ENCODE data around the gene BBIP1. TPM values are rescaled to one million over a fixed set of nuclear protein-coding genes. Genes with fewer than 3 reads are reported as not detected.
A peak's percentile ranks its signal among the peaks of the same experiment; 100 is the strongest.

BBIP1 gene
- total RNA-seq, 4 donors from 2014 or later = 9.8 to 32.2 (median 14.5) TPM

DNA sequence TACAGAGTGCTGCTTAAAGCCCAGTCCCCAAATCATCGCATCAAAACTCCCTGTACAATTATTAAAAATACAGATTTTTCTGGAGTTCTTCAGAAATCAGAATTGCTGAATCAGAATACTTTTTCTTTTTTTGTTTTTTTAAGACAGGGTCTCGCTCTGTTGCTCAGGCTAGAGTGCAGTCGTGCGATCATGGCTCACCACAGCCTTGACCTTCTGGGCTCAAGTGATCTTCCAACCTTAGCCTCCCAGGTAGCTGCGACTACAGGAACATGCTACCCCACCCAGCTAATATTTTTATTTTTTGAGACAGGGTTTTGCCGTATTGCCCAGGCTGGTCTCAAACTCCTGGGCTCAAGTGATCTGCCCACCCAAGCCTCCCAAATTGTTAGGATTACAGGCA, 3.9 kb downstream of the BBIP1 start:
- H3K4me1 ChIP-seq = peaks cover 0 to 7% (median 0%) of the 10 kb centered on the region in 4 donors
- no peak overlapping the region for H3K27ac ChIP-seq
- no peaks in the 10 kb centered on the region for H3K9me3 ChIP-seq
- DNase-seq = no peak
- no peaks in the 10 kb centered on the region for H3K36me3 ChIP-seq
- H3K27me3 ChIP-seq = no peaks in the 10 kb centered on the region
- H3K4me3 ChIP-seq = no peak overlapping the region
- no peak for TF ChIP-seq POLR2A (IDR thresholded peaks at IDR 0.05)
- TF ChIP-seq, protein P1, sequence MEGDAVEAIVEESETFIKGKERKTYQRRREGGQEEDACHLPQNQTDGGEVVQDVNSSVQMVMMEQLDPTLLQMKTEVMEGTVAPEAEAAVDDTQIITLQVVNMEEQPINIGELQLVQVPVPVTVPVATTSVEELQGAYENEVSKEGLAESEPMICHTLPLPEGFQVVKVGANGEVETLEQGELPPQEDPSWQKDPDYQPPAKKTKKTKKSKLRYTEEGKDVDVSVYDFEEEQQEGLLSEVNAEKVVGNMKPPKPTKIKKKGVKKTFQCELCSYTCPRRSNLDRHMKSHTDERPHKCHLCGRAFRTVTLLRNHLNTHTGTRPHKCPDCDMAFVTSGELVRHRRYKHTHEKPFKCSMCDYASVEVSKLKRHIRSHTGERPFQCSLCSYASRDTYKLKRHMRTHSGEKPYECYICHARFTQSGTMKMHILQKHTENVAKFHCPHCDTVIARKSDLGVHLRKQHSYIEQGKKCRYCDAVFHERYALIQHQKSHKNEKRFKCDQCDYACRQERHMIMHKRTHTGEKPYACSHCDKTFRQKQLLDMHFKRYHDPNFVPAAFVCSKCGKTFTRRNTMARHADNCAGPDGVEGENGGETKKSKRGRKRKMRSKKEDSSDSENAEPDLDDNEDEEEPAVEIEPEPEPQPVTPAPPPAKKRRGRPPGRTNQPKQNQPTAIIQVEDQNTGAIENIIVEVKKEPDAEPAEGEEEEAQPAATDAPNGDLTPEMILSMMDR (IDR thresholded peaks at IDR 0.05) = no peak

DNA sequence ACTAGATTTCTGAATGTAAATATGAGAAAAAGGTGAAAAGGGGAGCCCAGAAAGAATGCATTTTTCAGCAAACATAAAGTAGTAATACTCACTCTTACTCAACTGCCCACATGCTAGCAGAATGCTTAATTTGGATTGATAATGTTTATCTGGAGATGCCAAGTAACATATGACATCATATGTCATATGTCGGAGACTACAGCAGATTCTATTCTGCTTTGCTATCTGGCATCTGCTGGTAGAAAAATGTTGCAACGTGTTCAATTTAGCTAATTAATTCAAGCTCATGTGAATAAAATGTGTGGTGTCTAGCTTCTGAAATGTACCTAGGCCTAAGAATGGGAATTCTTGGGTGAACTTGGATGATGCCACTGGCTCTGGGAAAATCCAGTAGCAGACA, 4.5 kb downstream of the BBIP1 start:
- H3K9me3 ChIP-seq = no peaks in the 10 kb centered on the region
- no peaks in the 10 kb centered on the region for H3K27me3 ChIP-seq
- TF ChIP-seq, protein P1 (IDR thresholded peaks at IDR 0.05) = no peak
- no peak for TF ChIP-seq POLR2A (IDR thresholded peaks at IDR 0.05)
- peaks cover 0 to 7% (median 0%) of the 10 kb centered on the region in 4 donors for H3K4me1 ChIP-seq
- DNase-seq = no peak
- H3K4me3 ChIP-seq = no peak overlapping the region
- H3K36me3 ChIP-seq = no peaks in the 10 kb centered on the region
- H3K27ac ChIP-seq = no peak overlapping the region

DNA sequence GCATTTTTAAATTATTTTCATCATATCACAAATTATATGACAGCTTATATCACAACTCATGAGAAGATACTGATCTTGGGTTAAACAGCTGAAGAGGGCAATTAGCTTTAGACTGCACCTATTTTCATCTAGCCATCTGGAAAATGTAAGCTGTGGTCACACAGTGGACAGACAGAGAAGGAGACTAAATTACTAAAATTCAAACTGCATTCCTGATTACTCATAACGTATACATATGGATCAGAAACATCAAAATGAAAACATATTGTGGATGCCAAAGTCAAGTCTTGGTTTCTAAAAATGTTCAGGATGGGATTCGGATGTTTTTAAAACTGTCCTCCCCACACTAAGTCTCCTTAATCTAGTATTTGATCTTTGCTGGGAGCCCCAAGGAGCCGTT, 6.6 kb downstream of the BBIP1 start:
- H3K27me3 ChIP-seq = no peaks in the 10 kb centered on the region

DNA sequence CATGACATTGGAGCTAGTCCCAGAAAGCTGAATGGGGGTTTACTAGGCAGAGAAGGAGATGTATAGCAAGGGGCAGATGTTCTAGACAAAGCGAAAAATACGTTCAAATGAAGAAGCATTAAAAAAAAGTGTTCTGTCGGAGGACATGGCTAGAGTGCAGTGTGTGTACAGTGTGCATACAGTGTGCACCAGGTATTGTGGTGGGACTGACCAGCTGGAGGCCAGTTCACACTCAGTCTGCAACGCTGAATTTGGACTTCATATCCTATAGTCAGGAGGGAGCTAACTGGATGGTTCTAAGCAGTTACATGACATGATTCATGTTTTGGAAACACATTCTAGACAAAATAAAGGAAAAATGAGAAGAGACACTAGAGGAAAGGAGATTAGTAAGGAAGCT, 8.8 kb downstream of the BBIP1 start:
- TF ChIP-seq, protein P1 (IDR thresholded peaks at IDR 0.05) = no peak
- no peak for TF ChIP-seq POLR2A (IDR thresholded peaks at IDR 0.05)
- H3K9me3 ChIP-seq = no peaks in the 10 kb centered on the region
- H3K27me3 ChIP-seq = no peaks in the 10 kb centered on the region
- no peaks in the 10 kb centered on the region for H3K4me1 ChIP-seq
- H3K4me3 ChIP-seq = no peak overlapping the region
- DNase-seq = no peak
- no peaks in the 10 kb centered on the region for H3K36me3 ChIP-seq
- H3K27ac ChIP-seq = no peak overlapping the region

More for the DNA sequence above, 6.6 kb downstream of the BBIP1 start:
- no peak for DNase-seq
- no peak overlapping the region for H3K27ac ChIP-seq
- H3K36me3 ChIP-seq = no peaks in the 10 kb centered on the region
- TF ChIP-seq POLR2A (IDR thresholded peaks at IDR 0.05) = no peak
- TF ChIP-seq, protein P1 (IDR thresholded peaks at IDR 0.05) = no peak
- H3K4me3 ChIP-seq = no peak overlapping the region
- H3K9me3 ChIP-seq = no peaks in the 10 kb centered on the region
- H3K4me1 ChIP-seq = peaks cover 0 to 1% (median 0%) of the 10 kb centered on the region in 4 donors

DNA sequence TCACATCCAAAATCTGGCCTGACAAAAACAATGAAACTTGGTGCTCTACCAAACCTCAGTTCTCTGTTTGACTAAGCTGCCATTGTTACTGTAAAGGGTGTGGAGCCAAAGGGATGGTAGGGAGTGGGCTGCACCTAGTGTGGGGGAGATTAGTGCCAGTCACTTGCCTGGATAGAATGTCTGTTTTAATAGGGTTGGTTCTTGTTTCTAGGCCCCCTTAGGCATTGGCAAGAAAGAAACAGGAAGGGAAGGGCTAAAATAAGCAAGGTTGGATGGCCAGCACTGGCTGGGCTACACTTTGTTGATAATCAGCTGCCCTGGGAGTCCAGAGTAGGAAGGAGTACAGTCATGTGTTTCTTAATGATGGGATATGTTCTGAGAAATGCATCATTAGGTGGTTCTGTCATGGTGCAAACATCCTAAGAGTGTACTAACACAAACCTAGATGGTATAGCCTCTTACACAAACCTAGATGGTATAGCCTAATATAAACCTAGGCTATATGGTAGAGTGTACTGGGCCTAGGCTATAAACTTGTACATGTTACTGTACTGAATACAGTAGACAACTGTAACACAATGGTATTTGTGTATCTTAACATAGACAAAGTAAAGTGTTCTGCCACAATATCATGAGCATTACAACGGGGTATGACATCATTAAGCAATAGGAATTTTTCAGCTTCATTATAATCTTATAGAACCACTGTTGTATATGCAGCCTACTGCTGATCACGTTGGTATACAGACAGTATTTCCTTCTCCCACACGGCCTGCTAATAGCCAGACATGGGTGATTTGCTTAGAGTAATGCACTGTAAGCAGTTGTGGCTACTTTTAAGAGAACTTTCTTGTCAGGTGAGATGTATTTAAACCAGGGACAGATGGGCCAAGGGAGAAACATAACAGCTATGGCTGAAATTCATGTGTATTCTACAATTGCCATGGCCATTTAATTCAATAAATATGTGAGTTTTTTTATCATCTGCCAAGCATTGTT, 15.4 kb downstream of the BBIP1 start:
- Histone ChIP-seq H3K4me1 (no peaks in the 10 kb centered on the region), H3K9me3 (no peaks in the 10 kb centered on the region), H3K27ac (peak overlapping the region in 1 of 4 donors; percentile 15), H3K4me3 (no peak overlapping the region), H3K27me3 (no peaks in the 10 kb centered on the region), H3K36me3 (peaks cover 0 to 25% (median 0%) of the 10 kb centered on the region in 3 donors)
- TF ChIP-seq, protein P1 (IDR thresholded peaks at IDR 0.05) = no peak
- no peak for TF ChIP-seq POLR2A (IDR thresholded peaks at IDR 0.05)
- DNase-seq = no peak
